ENCODE data around the gene NEDD8.

The NEDD8 gene

DNA sequence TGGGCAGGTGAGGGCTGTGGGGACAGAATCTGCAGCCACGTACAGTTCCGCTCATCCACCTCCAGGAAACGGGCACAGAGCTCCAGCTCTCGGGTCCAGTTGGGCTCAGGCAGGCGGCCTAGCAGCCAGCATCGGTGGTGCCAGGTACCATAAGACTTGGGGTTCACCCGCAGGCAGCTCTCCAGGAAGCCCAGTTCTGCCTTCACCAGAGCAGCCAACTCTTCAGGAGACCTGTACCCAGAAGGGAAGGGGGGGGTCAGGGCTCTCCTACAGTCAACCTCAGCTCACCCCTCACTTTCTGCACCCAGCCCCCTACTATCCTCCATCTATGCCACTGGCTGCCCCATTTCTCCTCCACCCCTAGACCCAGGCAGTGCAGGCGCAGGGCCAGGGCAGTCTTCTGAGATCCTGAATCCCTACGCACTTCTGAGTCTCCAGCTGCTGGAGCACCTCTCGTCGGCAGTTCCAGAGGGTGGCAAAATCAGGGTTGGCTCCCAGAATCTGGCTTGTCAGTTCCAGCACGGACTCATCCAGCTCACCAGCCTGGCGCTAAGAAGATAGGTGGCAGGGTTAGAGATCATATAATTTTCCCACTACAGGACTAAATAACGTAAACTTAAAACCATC, 37.9 kb upstream of the NEDD8 start:
- no peak overlapping the region for H3K4me3 Mint-ChIP-seq
- no peak overlapping the region for H3K27ac Mint-ChIP-seq
- no peaks in the 10 kb centered on the region for H3K9me3 Mint-ChIP-seq
- peaks cover 38% of the 10 kb centered on the region for H3K4me1 Mint-ChIP-seq
- no peaks in the 10 kb centered on the region for H3K27me3 Mint-ChIP-seq
- ATAC-seq = no peak
- no peak for DNase-seq

DNA sequence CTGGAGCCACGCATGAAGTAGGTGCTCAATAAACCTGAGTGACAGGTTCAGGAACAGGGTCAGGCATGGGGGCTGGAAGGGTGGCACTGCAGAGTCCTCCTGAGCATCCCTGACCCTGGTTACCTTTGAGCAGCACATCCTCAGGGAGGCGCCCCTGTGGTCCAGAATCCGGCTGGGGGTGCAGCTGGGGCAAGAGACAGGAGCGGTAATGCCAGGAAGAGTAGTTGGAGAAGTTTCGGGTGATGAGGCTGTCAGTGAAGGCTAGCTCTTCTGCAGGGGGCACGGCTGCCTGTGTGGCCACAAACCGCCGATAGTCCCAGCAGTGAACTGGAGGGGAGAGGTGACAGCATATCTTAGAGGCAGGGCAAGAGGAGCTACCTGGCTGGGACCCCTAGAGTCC, 37.2 kb upstream of the NEDD8 start:
- Mint-ChIP-seq H3K9me3 (no peaks in the 10 kb centered on the region), H3K4me1 (peaks cover 33% of the 10 kb centered on the region), H3K27me3 (no peaks in the 10 kb centered on the region), H3K27ac (no peak overlapping the region), H3K4me3 (no peak overlapping the region)
- ATAC-seq = no peak
- no peak for DNase-seq

DNA sequence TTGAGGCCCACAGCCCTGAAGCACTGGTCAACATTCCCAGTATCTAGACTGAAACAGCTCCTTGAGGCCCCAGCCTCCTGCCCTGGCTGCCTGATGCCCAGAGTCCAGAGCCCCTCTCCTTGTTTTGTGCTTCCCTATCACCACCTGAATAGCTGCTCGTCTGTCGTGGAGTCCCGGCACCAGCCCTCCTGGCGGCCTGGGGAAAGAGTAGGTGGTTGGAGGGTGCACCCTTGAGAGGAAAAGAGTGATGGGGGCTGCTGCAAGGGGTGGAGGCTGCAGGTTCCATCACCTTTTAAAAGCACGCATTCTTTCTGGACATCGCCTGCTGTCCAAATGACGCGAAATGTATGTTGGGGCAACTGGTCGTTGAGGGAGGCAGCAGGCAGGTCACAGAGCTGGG, 36.1 kb upstream of the NEDD8 start:
- Mint-ChIP-seq H3K4me1 (peaks cover 22% of the 10 kb centered on the region), H3K4me3 (no peak overlapping the region), H3K27me3 (no peaks in the 10 kb centered on the region), H3K9me3 (no peaks in the 10 kb centered on the region), H3K27ac (no peak overlapping the region)
- no peak for DNase-seq
- ATAC-seq = no peak

DNA sequence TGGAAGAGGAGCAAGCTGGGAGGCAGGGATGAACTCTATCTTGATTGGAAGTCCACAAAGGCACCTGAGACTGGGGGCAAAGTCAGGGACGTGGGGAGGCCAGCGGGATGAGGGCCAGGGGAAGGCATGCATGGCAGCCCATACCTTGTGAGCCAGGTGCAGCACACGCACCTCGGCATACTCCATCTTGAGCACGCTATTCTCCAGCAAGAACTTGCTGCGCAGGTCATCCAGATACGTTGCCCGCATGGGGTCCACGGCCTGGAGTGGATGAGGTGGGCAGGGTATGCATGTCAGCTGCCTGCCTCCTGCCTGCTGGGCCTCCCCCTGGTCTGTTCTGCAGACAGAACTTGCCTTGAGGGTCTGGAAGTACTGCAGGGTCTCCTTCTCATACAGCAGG, 35.3 kb upstream of the NEDD8 start:
- no peaks in the 10 kb centered on the region for H3K27me3 Mint-ChIP-seq
- ATAC-seq (no peak), DNase-seq (no peak)
- no peak overlapping the region for H3K4me3 Mint-ChIP-seq
- H3K9me3 Mint-ChIP-seq = no peaks in the 10 kb centered on the region
- no peak overlapping the region for H3K27ac Mint-ChIP-seq
- peaks cover 15% of the 10 kb centered on the region for H3K4me1 Mint-ChIP-seq

DNA sequence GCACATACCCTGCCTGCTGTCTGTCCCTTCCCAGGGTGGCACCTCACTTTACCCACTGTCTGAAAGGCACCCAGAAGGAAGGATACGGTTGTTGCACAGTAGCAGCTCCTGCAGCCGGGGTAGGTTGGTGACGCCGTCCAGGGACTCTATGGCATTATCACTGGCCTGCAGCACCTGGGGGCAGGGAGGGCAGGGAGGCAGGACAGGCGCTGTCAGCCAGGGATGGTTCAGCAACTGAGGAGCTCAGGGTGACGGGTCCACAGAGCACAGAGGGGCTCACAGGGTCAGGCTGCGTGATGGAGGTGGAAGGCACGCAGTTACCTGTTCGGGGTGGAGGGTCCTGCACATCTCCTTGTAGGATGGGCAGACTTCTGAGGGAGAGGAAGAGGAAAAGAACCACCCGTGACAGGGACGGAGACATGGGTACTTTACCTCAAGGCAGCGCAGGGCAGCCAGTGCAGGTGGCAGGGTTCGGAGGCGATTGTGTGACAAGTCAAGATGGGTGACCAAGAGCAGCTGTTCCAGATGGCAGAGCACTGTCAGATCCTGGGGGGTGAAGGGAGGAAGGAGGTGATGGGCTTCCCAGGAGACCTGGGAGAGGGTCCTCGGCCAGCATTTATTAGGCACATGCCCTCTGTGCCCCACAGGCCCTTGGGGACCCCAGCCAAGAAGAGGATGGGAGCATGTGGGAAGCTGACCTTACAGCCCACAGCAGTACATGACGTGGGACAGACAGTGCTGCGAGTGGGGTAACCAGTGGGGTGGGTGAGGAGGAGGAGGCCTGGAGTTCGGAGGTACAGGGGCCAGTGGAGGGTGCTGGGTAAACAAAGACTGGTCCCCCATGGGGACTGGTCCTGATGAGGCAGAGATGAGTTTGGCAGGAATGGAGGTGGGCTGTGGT, 34.4 kb upstream of the NEDD8 start:
- H3K27ac Mint-ChIP-seq = peak overlapping the region in 1 of 2 donors; percentile 14
- no peak overlapping the region for H3K4me3 Mint-ChIP-seq

DNA sequence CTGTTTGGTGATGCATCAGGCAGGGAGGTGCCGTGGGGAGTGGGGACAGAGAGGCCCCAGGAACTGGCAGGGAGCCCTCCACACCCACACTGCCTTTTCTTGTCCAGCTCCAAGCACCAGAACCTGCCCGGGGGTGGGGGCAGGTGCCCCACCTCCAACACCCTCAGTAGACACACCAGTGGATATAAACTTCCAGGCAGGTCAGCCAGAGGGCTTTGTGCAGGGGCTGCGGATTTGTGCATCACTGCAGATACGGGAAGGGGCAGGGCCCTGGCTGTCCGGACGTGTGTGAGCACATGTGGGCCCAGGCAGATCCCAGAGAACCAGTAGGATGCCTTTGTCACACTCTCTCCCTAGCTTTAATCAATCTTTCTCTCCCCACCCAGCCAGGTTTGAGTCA, 32.1 kb upstream of the NEDD8 start:
- DNase-seq = no peak

More for the DNA sequence above, 34.4 kb upstream of the NEDD8 start:
- no peak for DNase-seq
- ATAC-seq = no peak
- Mint-ChIP-seq H3K9me3 (no peaks in the 10 kb centered on the region), H3K4me1 (peaks cover 5% of the 10 kb centered on the region), H3K27me3 (no peaks in the 10 kb centered on the region)

DNA sequence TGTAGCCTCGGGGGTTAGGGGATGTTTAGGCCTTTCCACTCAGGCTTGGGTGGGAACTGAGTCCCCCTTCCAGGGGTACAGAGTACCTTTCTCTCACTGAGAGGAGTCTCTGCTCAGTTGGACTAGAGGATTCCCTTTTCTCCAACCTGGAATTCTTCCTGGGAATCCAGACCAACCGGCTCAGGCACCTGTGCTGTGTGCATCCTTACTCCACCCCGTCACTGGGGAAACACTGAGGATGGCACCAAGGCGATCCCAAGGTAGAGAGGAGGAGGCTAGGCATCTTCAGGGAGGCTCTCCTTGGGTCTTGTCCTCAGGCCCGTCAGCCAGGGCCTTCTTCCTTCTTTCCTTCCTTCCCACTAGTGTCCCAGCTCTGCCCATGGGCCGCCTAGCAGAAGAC, 31.7 kb upstream of the NEDD8 start:
- Mint-ChIP-seq H3K27ac (peak overlapping the region in 1 of 2 donors; percentile 45), H3K9me3 (no peaks in the 10 kb centered on the region), H3K27me3 (no peaks in the 10 kb centered on the region), H3K4me1 (no peaks in the 10 kb centered on the region), H3K4me3 (no peak overlapping the region)
- ATAC-seq (no peak), DNase-seq (no peak)

More for the DNA sequence above, 32.1 kb upstream of the NEDD8 start:
- Mint-ChIP-seq H3K27ac (no peak overlapping the region), H3K9me3 (no peaks in the 10 kb centered on the region), H3K27me3 (no peaks in the 10 kb centered on the region), H3K4me3 (no peak overlapping the region), H3K4me1 (peaks cover 2% of the 10 kb centered on the region)
- ATAC-seq = no peak

DNA sequence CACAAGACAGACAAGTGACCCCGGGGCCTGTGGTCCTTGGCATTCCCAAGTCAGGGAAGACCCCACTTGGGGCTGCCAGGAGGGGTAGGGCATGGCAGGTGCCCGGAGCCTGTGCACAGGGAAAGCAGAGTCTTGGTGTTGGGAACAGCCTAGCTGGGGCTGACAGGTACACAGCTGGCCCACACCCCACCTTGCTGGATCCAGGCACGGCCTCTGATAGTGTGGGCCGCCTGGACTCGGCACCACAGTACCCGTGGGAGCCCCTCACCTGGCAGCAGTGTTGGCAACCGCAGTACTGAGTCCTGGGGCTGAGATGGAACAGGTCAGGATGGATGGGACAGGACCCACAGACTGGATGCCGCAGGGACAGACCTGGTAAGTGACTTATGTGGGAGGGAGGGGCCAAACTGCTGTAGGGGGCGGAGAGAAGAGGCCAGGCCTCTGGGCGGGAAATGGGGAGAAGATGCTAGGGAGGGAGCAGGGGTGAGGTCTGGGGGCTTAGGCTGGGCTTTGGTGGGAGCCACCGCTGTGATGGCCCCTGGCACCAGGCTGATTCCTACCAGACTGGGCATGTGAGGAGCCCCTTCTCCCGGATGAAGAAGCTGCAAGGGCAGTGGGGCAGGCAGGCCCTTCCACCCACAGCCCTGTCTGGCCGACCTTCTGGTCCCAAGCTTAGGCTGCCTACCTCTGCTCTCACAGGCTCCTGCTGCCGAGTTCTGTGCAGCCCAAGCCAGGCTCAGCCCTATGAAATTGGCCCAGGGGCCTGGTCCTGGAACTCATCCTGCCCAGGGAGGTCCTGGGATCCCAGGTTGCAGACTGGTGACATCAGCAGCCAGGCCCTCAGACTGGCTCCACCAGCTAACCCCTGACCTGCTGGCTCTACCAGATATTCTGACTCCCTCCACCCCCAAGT, 30.9 kb upstream of the NEDD8 start, which contains the start of gene TGM1:
Gene TGM1, minus strand, starts transcription at position 357 of the 913 bp plus-strand sequence. CDS start 825 bp downstream, outside the sequence.
- H3K27me3 Mint-ChIP-seq = no peaks in the 10 kb centered on the region
- peak; percentile 15 for ATAC-seq
- peak within 1 kb of the TSS in 1 of 2 donors; percentile 67 for H3K27ac Mint-ChIP-seq
- DNase-seq = no peak
- H3K4me3 Mint-ChIP-seq = no peak within 1 kb of the TSS
- no peaks in the 10 kb centered on the region for H3K9me3 Mint-ChIP-seq
- H3K4me1 Mint-ChIP-seq = no peaks in the 10 kb centered on the region

DNA sequence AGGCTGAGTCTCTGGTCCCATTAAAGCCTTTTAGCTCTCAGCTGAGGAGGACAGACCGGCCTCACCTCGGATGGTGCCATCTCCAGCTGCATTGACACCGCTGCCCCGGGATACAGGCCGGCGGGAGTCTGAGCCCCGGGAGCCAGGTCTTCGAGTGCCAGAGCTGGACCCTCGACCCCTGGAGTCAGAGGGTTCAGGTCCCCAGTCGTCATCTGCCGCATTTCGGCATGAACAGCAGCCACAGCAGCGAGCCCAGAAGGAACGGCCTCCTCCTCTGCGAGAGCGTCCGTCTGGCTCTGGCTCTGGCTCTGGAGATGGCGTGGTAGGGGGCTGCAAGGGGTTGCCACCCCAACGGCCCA, 29.8 kb upstream of the NEDD8 start:
- DNase-seq (no peak), ATAC-seq (no peak)
- no peak overlapping the region for H3K27ac Mint-ChIP-seq

DNA sequence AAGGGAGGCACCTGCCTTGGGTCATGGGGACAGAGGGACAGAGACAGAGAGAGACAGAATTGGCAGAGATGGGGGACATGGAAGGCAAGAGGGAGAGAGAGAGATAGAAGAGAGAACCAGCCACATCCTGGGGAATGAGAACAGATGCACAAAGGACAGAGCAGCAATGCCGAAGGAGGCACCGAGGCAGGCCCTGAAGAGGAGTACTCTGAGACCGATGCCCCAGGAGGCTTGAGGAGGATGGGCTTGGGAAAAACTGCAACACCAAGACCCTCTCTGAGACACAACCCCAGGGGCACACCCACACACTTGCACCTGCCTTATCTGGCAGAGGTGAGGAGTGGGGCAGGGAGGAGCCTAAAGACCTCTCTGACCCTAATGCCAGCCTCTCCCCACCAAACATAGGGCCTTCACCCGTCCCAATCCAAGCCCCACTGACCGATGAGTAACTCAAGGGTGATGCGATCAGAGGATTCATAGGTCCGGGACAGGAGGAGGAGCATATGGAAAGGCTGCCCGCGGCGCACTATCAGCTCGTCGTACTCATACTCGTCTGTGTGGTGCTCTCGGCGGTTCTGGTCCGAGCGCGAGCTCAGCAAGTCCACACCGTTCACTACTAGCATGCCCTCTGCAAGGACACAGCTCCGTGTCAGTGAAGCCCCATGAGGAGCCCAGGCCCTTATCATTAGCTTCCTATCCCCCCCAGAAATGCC, 29.2 kb upstream of the NEDD8 start:
- DNase-seq (no peak), ATAC-seq (no peak)
- Mint-ChIP-seq H3K9me3 (no peaks in the 10 kb centered on the region), H3K27ac (no peak overlapping the region), H3K4me1 (no peaks in the 10 kb centered on the region), H3K27me3 (no peaks in the 10 kb centered on the region), H3K4me3 (no peak overlapping the region)

More for the DNA sequence above, 29.8 kb upstream of the NEDD8 start:
- H3K9me3 Mint-ChIP-seq = no peaks in the 10 kb centered on the region
- no peak overlapping the region for H3K4me3 Mint-ChIP-seq
- H3K27me3 Mint-ChIP-seq = no peaks in the 10 kb centered on the region
- H3K4me1 Mint-ChIP-seq = no peaks in the 10 kb centered on the region

DNA sequence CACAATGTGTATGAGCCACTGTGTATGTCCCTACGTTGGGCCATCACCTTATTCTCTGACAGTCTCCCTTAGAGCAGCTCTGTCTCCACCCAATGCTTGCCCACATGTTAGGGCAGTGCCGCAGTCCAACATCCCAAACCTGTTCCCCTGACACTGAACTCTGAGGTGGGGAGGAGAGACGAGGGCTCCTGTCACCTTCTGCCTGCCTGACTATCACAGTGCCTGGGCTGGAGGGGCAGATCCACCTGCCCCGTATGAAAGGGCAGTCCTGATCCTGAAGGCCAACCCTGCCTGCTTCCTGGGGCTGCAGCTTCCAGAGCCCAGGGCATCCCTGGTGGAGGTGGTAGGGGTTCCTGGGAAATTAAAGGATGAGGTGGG, 28.6 kb upstream of the NEDD8 start:
- Mint-ChIP-seq H3K4me3 (no peak overlapping the region), H3K27me3 (no peaks in the 10 kb centered on the region), H3K4me1 (no peaks in the 10 kb centered on the region), H3K9me3 (no peaks in the 10 kb centered on the region), H3K27ac (no peak overlapping the region)
- DNase-seq (no peak), ATAC-seq (no peak)

DNA sequence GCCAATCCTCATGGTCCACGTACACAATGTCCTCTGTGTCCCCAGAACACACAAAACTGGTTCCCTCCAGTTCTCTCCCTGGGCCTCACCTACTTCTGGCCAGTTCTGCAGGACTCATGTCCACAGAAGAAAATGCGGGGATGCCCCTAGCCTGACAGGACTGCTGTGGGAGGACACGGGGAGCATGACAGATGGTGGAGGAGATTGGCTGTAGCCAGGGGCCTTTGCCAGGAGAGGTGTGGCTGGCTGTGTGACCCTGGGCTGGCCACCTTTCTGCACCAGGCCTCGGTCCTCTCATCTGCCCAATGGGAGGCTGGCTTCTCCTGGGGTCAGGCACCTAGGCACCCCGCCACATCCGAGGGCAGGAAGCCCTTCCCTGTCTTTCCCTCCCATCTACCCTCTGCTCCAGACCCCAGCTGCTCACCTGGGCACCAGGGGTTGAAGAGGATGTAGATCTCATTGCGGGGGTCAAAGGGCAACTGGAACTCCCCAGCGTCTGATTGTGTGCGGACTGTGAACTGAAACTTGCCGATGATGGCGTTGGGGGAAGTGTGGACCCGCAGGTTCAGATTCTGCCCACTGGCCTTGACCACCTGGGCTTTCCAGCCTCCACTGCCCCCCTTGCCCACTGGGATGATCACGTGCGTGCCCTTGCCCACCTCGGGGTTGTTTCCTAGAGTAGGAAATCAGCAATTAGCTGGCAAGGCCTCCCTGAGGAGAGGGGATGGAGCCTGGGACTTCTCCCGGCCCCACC, 28.0 kb upstream of the NEDD8 start:
- no peak overlapping the region for H3K4me3 Mint-ChIP-seq
- no peaks in the 10 kb centered on the region for H3K4me1 Mint-ChIP-seq
- ATAC-seq (no peak), DNase-seq (no peak)
- no peaks in the 10 kb centered on the region for H3K27me3 Mint-ChIP-seq
- no peak overlapping the region for H3K27ac Mint-ChIP-seq
- no peaks in the 10 kb centered on the region for H3K9me3 Mint-ChIP-seq

DNA sequence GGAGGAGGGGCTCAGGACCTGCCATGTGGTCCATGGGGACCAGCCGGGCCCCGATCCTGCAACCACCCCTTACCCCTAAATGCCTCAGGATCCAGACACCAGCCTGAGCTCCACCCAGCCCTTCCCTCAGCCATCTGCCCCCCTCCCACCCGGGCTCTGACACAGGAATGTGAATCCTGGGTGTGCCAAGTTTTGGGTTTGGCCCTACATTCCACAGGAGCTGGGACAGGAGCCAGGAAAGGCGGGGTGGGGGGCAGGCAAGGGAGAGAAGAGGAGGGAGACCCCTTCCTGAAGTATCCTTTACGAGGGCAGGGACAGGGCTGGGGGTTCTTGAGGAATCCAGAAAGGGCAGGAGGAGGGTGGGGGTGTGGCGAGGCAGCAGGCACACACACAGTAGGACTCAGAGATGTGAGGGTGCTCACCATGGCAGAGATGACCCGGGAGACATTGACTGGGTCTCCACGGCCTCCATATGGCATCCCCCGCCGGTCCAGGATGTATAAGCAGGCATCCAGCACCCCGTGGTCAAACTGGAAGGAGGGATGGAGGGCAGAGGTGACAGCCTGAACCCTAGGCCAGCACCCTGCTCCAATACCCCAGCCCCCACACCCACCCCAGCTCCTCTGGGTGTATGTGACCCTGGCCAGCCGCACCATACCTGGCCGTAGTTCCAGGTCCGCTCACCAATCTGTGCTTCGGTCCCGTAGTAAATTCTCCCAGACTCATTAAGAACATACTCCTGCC, 27.3 kb upstream of the NEDD8 start:
- DNase-seq = no peak
- no peaks in the 10 kb centered on the region for H3K27me3 Mint-ChIP-seq
- no peak for ATAC-seq
- no peaks in the 10 kb centered on the region for H3K4me1 Mint-ChIP-seq
- no peaks in the 10 kb centered on the region for H3K9me3 Mint-ChIP-seq
- no peak overlapping the region for H3K4me3 Mint-ChIP-seq
- H3K27ac Mint-ChIP-seq = no peak overlapping the region
